Measurements from ENCODE around the gene HAX1.
A peak's percentile ranks its signal among the peaks of the same experiment; 100 is the strongest.
"Not testable (repeated sequence)": the region's sequence is repeated elsewhere in the genome, so short reads cannot be mapped to it uniquely, and the experiment has no call there.

The HAX1 gene

GRCh38 chr1:154272217-154272998, at the start of gene HAX1:
Gene HAX1, plus strand, starts transcription at chr1:154272629. Its CDS starts 95 bp downstream, at chr1:154272724.
- no CpG with 5 or more reads among the region's 47 CpGs for WGBS (ENCODE audit: insufficient coverage, insufficient read length)

GRCh38 chr1:154222918-154223317, 49.5 kb upstream of the HAX1 start:
- H3K36me3 ChIP-seq (ENCODE audit: control insufficient read depth, insufficient read depth, low read length) = peaks cover 4% of the 10 kb centered on the region; the same call in 1 of the 2 replicates
- no peak overlapping the region for H3K27ac ChIP-seq (ENCODE audit: low read length)
- no peaks in the 10 kb centered on the region for H3K4me1 ChIP-seq (ENCODE audit: control insufficient read depth, insufficient read depth, low read length)
- H3K27me3 ChIP-seq (ENCODE audit: control insufficient read depth, insufficient read depth, low read length) = no peaks in the 10 kb centered on the region
- no CpG with 5 or more reads among the region's 1 CpG for WGBS (ENCODE audit: insufficient coverage, insufficient read length)
- no peaks in the 10 kb centered on the region for H3K9me3 ChIP-seq (ENCODE audit: control insufficient read depth, insufficient read depth, low read length)
- no peak overlapping the region for H3K4me3 ChIP-seq (ENCODE audit: low read length)
- DNase-seq (ENCODE audit: low read depth, low spot score) = no peak

More at GRCh38 chr1:154272217-154272998, at the start of gene HAX1:
- H3K36me3 ChIP-seq (ENCODE audit: control insufficient read depth, insufficient read depth, low read length) = peaks cover 6% of the 10 kb centered on the region; the same call in 1 of the 2 replicates
- H3K27ac ChIP-seq (ENCODE audit: low read length) = no peak within 1 kb of the TSS
- DNase-seq (ENCODE audit: low read depth, low spot score) = peak; percentile 88
- no peaks in the 10 kb centered on the region for H3K4me1 ChIP-seq (ENCODE audit: control insufficient read depth, insufficient read depth, low read length)
- H3K27me3 ChIP-seq (ENCODE audit: control insufficient read depth, insufficient read depth, low read length) = no peaks in the 10 kb centered on the region
- H3K4me3 ChIP-seq (ENCODE audit: low read length) = peak within 1 kb of the TSS; percentile 86
- H3K9me3 ChIP-seq (ENCODE audit: control insufficient read depth, insufficient read depth, low read length) = no peaks in the 10 kb centered on the region

GRCh38 chr1:154223621-154224020, 48.8 kb upstream of the HAX1 start:
- Histone ChIP-seq H3K4me3 (ENCODE audit: low read length) (no peak overlapping the region), H3K27me3 (ENCODE audit: control insufficient read depth, insufficient read depth, low read length) (no peaks in the 10 kb centered on the region), H3K36me3 (ENCODE audit: control insufficient read depth, insufficient read depth, low read length) (peaks cover under 1% of the 10 kb centered on the region; the same call in 1 of the 2 replicates), H3K4me1 (ENCODE audit: control insufficient read depth, insufficient read depth, low read length) (no peaks in the 10 kb centered on the region), H3K27ac (ENCODE audit: low read length) (no peak overlapping the region), H3K9me3 (ENCODE audit: control insufficient read depth, insufficient read depth, low read length) (no peaks in the 10 kb centered on the region)
- no peak for DNase-seq (ENCODE audit: low read depth, low spot score)
- whole genome bisulfite sequencing (ENCODE audit: insufficient coverage, insufficient read length) = no CpG with 5 or more reads among the region's 2 CpGs

- Histone ChIP-seq H3K27ac (ENCODE audit: low read length) (no peak overlapping the region), H3K9me3 (ENCODE audit: control insufficient read depth, insufficient read depth, low read length) (no peaks in the 10 kb centered on the region), H3K4me3 (ENCODE audit: low read length) (no peak overlapping the region), H3K27me3 (ENCODE audit: control insufficient read depth, insufficient read depth, low read length) (no peaks in the 10 kb centered on the region), H3K4me1 (ENCODE audit: control insufficient read depth, insufficient read depth, low read length) (no peaks in the 10 kb centered on the region), H3K36me3 (ENCODE audit: control insufficient read depth, insufficient read depth, low read length) (peaks cover 8% of the 10 kb centered on the region; the same call in 1 of the 2 replicates)
- no CpG with 5 or more reads among the region's 2 CpGs for WGBS (ENCODE audit: insufficient coverage, insufficient read length)
- no peak for DNase-seq (ENCODE audit: low read depth, low spot score)
Observed at GRCh38 chr1:154225370-154225769, 47.1 kb upstream of the HAX1 start.

- H3K4me3 ChIP-seq (ENCODE audit: low read length); H3K27ac ChIP-seq (ENCODE audit: low read length); H3K27me3 ChIP-seq (ENCODE audit: control insufficient read depth, insufficient read depth, low read length); DNase-seq (ENCODE audit: low read depth, low spot score); H3K4me1 ChIP-seq (ENCODE audit: control insufficient read depth, insufficient read depth, low read length); H3K9me3 ChIP-seq (ENCODE audit: control insufficient read depth, insufficient read depth, low read length): not testable (repeated sequence)
- whole genome bisulfite sequencing (ENCODE audit: insufficient coverage, insufficient read length) = no CpG with 5 or more reads among the region's 3 CpGs
- peaks cover 20% of the 10 kb centered on the region for H3K36me3 ChIP-seq (ENCODE audit: control insufficient read depth, insufficient read depth, low read length)
Observed at GRCh38 chr1:154231112-154231511, 41.3 kb upstream of the HAX1 start.

- DNase-seq (ENCODE audit: low read depth, low spot score); H3K27me3 ChIP-seq (ENCODE audit: control insufficient read depth, insufficient read depth, low read length); H3K27ac ChIP-seq (ENCODE audit: low read length); H3K4me3 ChIP-seq (ENCODE audit: low read length); H3K4me1 ChIP-seq (ENCODE audit: control insufficient read depth, insufficient read depth, low read length); H3K9me3 ChIP-seq (ENCODE audit: control insufficient read depth, insufficient read depth, low read length): not testable (repeated sequence)
- no CpG with 5 or more reads among the region's 12 CpGs for WGBS (ENCODE audit: insufficient coverage, insufficient read length)
- peaks cover 28% of the 10 kb centered on the region for H3K36me3 ChIP-seq (ENCODE audit: control insufficient read depth, insufficient read depth, low read length)
Observed at GRCh38 chr1:154233127-154233526, 39.3 kb upstream of the HAX1 start.

- no peak overlapping the region for H3K4me3 ChIP-seq (ENCODE audit: low read length)
- H3K27ac ChIP-seq (ENCODE audit: low read length) = no peak overlapping the region
- H3K27me3 ChIP-seq (ENCODE audit: control insufficient read depth, insufficient read depth, low read length) = no peaks in the 10 kb centered on the region
- no peaks in the 10 kb centered on the region for H3K9me3 ChIP-seq (ENCODE audit: control insufficient read depth, insufficient read depth, low read length)
- 100% methylated on average over 1 of the region's 4 CpGs for WGBS (ENCODE audit: insufficient coverage, insufficient read length)
- H3K36me3 ChIP-seq (ENCODE audit: control insufficient read depth, insufficient read depth, low read length) = peaks cover 22% of the 10 kb centered on the region
- no peak for DNase-seq (ENCODE audit: low read depth, low spot score)
- no peaks in the 10 kb centered on the region for H3K4me1 ChIP-seq (ENCODE audit: control insufficient read depth, insufficient read depth, low read length)
Observed at GRCh38 chr1:154236855-154237254, 35.6 kb upstream of the HAX1 start.

- DNase-seq (ENCODE audit: low read depth, low spot score) = no peak
- peaks cover 22% of the 10 kb centered on the region for H3K36me3 ChIP-seq (ENCODE audit: control insufficient read depth, insufficient read depth, low read length)
- H3K27me3 ChIP-seq (ENCODE audit: control insufficient read depth, insufficient read depth, low read length) = no peaks in the 10 kb centered on the region
- H3K27ac ChIP-seq (ENCODE audit: low read length) = no peak overlapping the region
- no CpG with 5 or more reads among the region's 2 CpGs for WGBS (ENCODE audit: insufficient coverage, insufficient read length)
- H3K4me3 ChIP-seq (ENCODE audit: low read length) = no peak overlapping the region
- H3K4me1 ChIP-seq (ENCODE audit: control insufficient read depth, insufficient read depth, low read length) = no peaks in the 10 kb centered on the region
- no peaks in the 10 kb centered on the region for H3K9me3 ChIP-seq (ENCODE audit: control insufficient read depth, insufficient read depth, low read length)
Observed at GRCh38 chr1:154237435-154237834, 35.0 kb upstream of the HAX1 start.

- no CpG with 5 or more reads among the region's 6 CpGs for WGBS (ENCODE audit: insufficient coverage, insufficient read length)
- H3K4me3 ChIP-seq (ENCODE audit: low read length) = no peak overlapping the region
- no peaks in the 10 kb centered on the region for H3K27me3 ChIP-seq (ENCODE audit: control insufficient read depth, insufficient read depth, low read length)
- DNase-seq (ENCODE audit: low read depth, low spot score) = no peak
- H3K27ac ChIP-seq (ENCODE audit: low read length) = no peak overlapping the region
- H3K36me3 ChIP-seq (ENCODE audit: control insufficient read depth, insufficient read depth, low read length) = peaks cover 22% of the 10 kb centered on the region
- no peaks in the 10 kb centered on the region for H3K9me3 ChIP-seq (ENCODE audit: control insufficient read depth, insufficient read depth, low read length)
- H3K4me1 ChIP-seq (ENCODE audit: control insufficient read depth, insufficient read depth, low read length) = no peaks in the 10 kb centered on the region
Observed at GRCh38 chr1:154237880-154238506, 34.4 kb upstream of the HAX1 start.

GRCh38 chr1:154239491-154239890, 32.9 kb upstream of the HAX1 start:
- Histone ChIP-seq H3K27ac (ENCODE audit: low read length) (no peak overlapping the region), H3K9me3 (ENCODE audit: control insufficient read depth, insufficient read depth, low read length) (no peaks in the 10 kb centered on the region), H3K27me3 (ENCODE audit: control insufficient read depth, insufficient read depth, low read length) (no peaks in the 10 kb centered on the region), H3K4me3 (ENCODE audit: low read length) (no peak overlapping the region), H3K36me3 (ENCODE audit: control insufficient read depth, insufficient read depth, low read length) (peaks cover 26% of the 10 kb centered on the region), H3K4me1 (ENCODE audit: control insufficient read depth, insufficient read depth, low read length) (no peaks in the 10 kb centered on the region)
- no CpG with 5 or more reads among the region's 3 CpGs for WGBS (ENCODE audit: insufficient coverage, insufficient read length)
- no peak for DNase-seq (ENCODE audit: low read depth, low spot score)

Data from iPS DF 6.9 (cell line).